DMS153 treated with DMSO at 0.1 percent for 48 hours (cell line): Measurements from ENCODE around the gene CFL1.
A peak's percentile ranks its signal among the peaks of the same experiment; 100 is the strongest.
"Not testable (repeated sequence)": the region's sequence is repeated elsewhere in the genome, so short reads cannot be mapped to it uniquely, and the experiment has no call there.

Experiments
- DNase-seq: peaks from one replicate; lab custom pipeline; 2025; ENCODE audit not compliant: unreplicated experiment; lab: John Stamatoyannopoulos, UW

CFL1 gene

GRCh38 chr11:65859812-65860277 lies 1.9 kb upstream of the CFL1 start:
- DNase-seq, result peak; percentile 55

- peak; percentile 87 for DNase-seq
Observed at GRCh38 chr11:65859095-65859811, 1.3 kb upstream of the CFL1 start.

GRCh38 chr11:65858681-65859087 lies 704 bp upstream of the CFL1 start:
- no peak for DNase-seq

- DNase-seq, result no peak
Observed at GRCh38 chr11:65857500-65857852, 504 bp downstream of the CFL1 start.

- peak; percentile 22 for DNase-seq
Observed at GRCh38 chr11:65856689-65857499, 1.1 kb downstream of the CFL1 start.

- DNase-seq, result no peak
Observed at GRCh38 chr11:65855927-65856363, 2.0 kb downstream of the CFL1 start.

GRCh38 chr11:65854852-65855837 lies 2.8 kb downstream of the CFL1 start:
- no peak for DNase-seq

GRCh38 chr11:65854161-65854592 lies 3.8 kb downstream of the CFL1 start:
- DNase-seq, result no peak

GRCh38 chr11:65853246-65853979 lies 4.6 kb downstream of the CFL1 start:
- no peak for DNase-seq

- DNase-seq, result no peak
Observed at GRCh38 chr11:65852508-65853245, 5.3 kb downstream of the CFL1 start.

GRCh38 chr11:65851811-65852507 lies 6.0 kb downstream of the CFL1 start:
- no peak for DNase-seq

GRCh38 chr11:65851083-65851579 lies 6.8 kb downstream of the CFL1 start:
- no peak for DNase-seq

GRCh38 chr11:65850217-65851082 lies 7.5 kb downstream of the CFL1 start:
- no peak for DNase-seq

- DNase-seq, result no peak
Observed at GRCh38 chr11:65849771-65850216, 8.2 kb downstream of the CFL1 start.

GRCh38 chr11:65849366-65849765 lies 8.6 kb downstream of the CFL1 start:
- DNase-seq, result no peak

- DNase-seq, result not testable (repeated sequence)
Observed at GRCh38 chr11:65848693-65849092, 9.3 kb downstream of the CFL1 start.

GRCh38 chr11:65847746-65848145 lies 10.2 kb downstream of the CFL1 start:
- DNase-seq, result no peak
